GM23338 (cell line): ENCODE measurements around the gene DCAF5. TPM values are rescaled to one million over a fixed set of nuclear protein-coding genes. Genes with fewer than 3 reads are reported as not detected.

Experiments used
- ATAC-seq: fragments of 200-7000 bp; cut with Tn5 transposase; 3 replicates; pipeline ENCODE4 v1.9.1; 2020
- DNase-seq: peaks from one replicate; pipeline ENCODE4 v3.0.0-alpha.2; 2015; ENCODE audit warnings: low spot score
- H2AFZ ChIP-seq: fragments of 200-600 bp; sonication (generic); 2 replicates; pipeline ENCODE4 v1.8.0; 2016; ENCODE audit warnings: antibody characterized with exemption, mild to moderate bottlenecking, moderate library complexity
- H3F3A ChIP-seq: fragments of 200-600 bp; sonication (generic); replicated peaks from 2 replicates; pipeline ENCODE4 v1.8.0; 2017; ENCODE audit warnings: antibody characterized with exemption, mixed run types, low read depth
- H3K27ac ChIP-seq: fragments of 200-600 bp; sonication (generic); 2 replicates; pipeline ENCODE4 v1.6.1; 2016; ENCODE audit warnings: low read depth
- H3K27me3 ChIP-seq: fragments of 200-600 bp; sonication (generic); 2 replicates; pipeline ENCODE4 v1.8.0; 2016; ENCODE audit warnings: mild to moderate bottlenecking, mixed run types, moderate library complexity; ENCODE audit not compliant: insufficient read depth
- H3K36me3 ChIP-seq: fragments of 200-600 bp; sonication (generic); 2 replicates; pipeline ENCODE4 v1.8.0; 2016; ENCODE audit warnings: mild to moderate bottlenecking; ENCODE audit not compliant: insufficient read depth
- H3K4me1 ChIP-seq: fragments of 200-600 bp; sonication (generic); 2 replicates; pipeline ENCODE4 v1.8.0; 2016; ENCODE audit warnings: mild to moderate bottlenecking, moderate library complexity; ENCODE audit not compliant: insufficient read depth
- H3K4me2 ChIP-seq: fragments of 200-600 bp; sonication (generic); 2 replicates; pipeline ENCODE4 v1.7.1; 2017; ENCODE audit warnings: mixed run types
- H3K4me3 ChIP-seq: fragments of 200-600 bp; sonication (generic); 2 replicates; pipeline ENCODE4 v1.6.1; 2016; ENCODE audit warnings: mixed run types
- H3K79me2 ChIP-seq: fragments of 200-600 bp; sonication (generic); replicated peaks from 2 replicates; pipeline ENCODE4 v1.8.0; 2017; ENCODE audit warnings: mild to moderate bottlenecking; ENCODE audit not compliant: insufficient read depth
- H3K9me2 ChIP-seq: fragments of 200-600 bp; sonication (generic); 2 replicates; pipeline ENCODE4 v1.8.0; 2017; ENCODE audit not compliant: insufficient read depth
- H4K20me1 ChIP-seq: fragments of 200-600 bp; sonication (generic); replicated peaks from 2 replicates; pipeline ENCODE4 v1.8.0; 2017; ENCODE audit warnings: mild to moderate bottlenecking; ENCODE audit not compliant: insufficient read depth
- H3K27ac Mint-ChIP-seq: 2 replicates; pipeline ENCODE4 v1.8.0; 2020; ENCODE audit warnings: inconsistent platforms, mild to moderate bottlenecking, moderate library complexity, mixed read lengths
- H3K27me3 Mint-ChIP-seq: 3 replicates; pipeline ENCODE4 v1.8.0; 2022; ENCODE audit warnings: low read depth, mild to moderate bottlenecking, moderate library complexity, mixed read lengths, inconsistent platforms; ENCODE audit not compliant: insufficient read depth, poor library complexity
- H3K36me3 Mint-ChIP-seq: 3 replicates; pipeline ENCODE4 v1.8.0; 2021; ENCODE audit warnings: low read depth, mild to moderate bottlenecking, inconsistent platforms, moderate library complexity, mixed read lengths
- H3K4me1 Mint-ChIP-seq: 3 replicates; pipeline ENCODE4 v1.8.0; 2020; ENCODE audit warnings: mild to moderate bottlenecking, inconsistent platforms, mixed read lengths
- H3K4me3 Mint-ChIP-seq: 3 replicates; pipeline ENCODE4 v1.8.0; 2021; ENCODE audit warnings: moderate library complexity, mild to moderate bottlenecking, inconsistent platforms, mixed read lengths
- H3K9me3 Mint-ChIP-seq: 3 replicates; pipeline ENCODE4 v1.8.0; 2020; ENCODE audit warnings: moderate library complexity, mild to moderate bottlenecking, inconsistent platforms, mixed read lengths
- CREB1 ChIP-seq: fragments of 250-450 bp; sonication (Bioruptor Pico); IDR thresholded peaks from 2 replicates; pipeline ENCODE4 v1.5.0; 2020; ENCODE audit warnings: low read depth, mild to moderate bottlenecking, moderate library complexity
- CTCF ChIP-seq, 2 experiments: fragments of 200-600 bp in 1 of 2; sonication (generic) in 1 of 2; conservative IDR thresholded peaks; 2 replicates each; pipeline versions ENCODE4 v1.5.1 to v1.6.1; 2016 to 2017; ENCODE audit warnings: antibody characterized with exemption in 2 of 2, low read depth in 2 of 2, mild to moderate bottlenecking in 2 of 2, moderate library complexity in 1 of 2
- EZH2 ChIP-seq: fragments of 200-600 bp; sonication (generic); IDR thresholded peaks from one replicate; pipeline ENCODE4 v1.8.0; 2017; ENCODE audit warnings: antibody characterized with exemption, mild to moderate bottlenecking, low read depth; ENCODE audit not compliant: unreplicated experiment
- EZH2phosphoT487 ChIP-seq: fragments of 200-600 bp; sonication (generic); IDR thresholded peaks from one replicate; pipeline ENCODE4 v1.8.1; 2018; ENCODE audit warnings: antibody characterized with exemption; ENCODE audit not compliant: unreplicated experiment
- JUNB ChIP-seq: IDR thresholded peaks from one replicate; pipeline ENCODE4 v1.6.1; 2016; ENCODE audit warnings: antibody characterized with exemption; ENCODE audit not compliant: unreplicated experiment
- NANOG ChIP-seq: IDR thresholded peaks from 2 replicates; pipeline ENCODE4 v1.6.1; 2016; ENCODE audit warnings: antibody characterized with exemption, borderline replicate concordance
- POLR2AphosphoS5 ChIP-seq: IDR thresholded peaks from 2 replicates; pipeline ENCODE4 v1.6.1; 2016; ENCODE audit warnings: antibody characterized with exemption, low read depth
- STAT1 ChIP-seq: IDR thresholded peaks from one replicate; pipeline ENCODE4 v1.6.1; 2016; ENCODE audit warnings: antibody characterized with exemption; ENCODE audit not compliant: unreplicated experiment
- ZNF114 ChIP-seq: fragments of 250-450 bp; sonication (Bioruptor Pico); IDR thresholded peaks from 2 replicates; pipeline ENCODE4 v1.5.0; 2020; ENCODE audit warnings: mild to moderate bottlenecking, moderate library complexity
- ZNF331 ChIP-seq: fragments of 250-450 bp; sonication (Bioruptor Pico); IDR thresholded peaks from 2 replicates; pipeline ENCODE4 v1.5.0; 2020; ENCODE audit warnings: low read depth, mild to moderate bottlenecking, moderate library complexity
- polyA plus RNA-seq: library from polyadenylated mRNA; unstranded; fragments of >200 nt; fragmentation: Nextera tagmentation; extraction: Ambion mirVana; gene quantifications from 2 replicates; pipeline ENCODE4 v1.2.1, GENCODE V29; 2016
- total RNA-seq: library from RNA; depleted of rRNA; stranded (reverse); fragments of >200 nt; shearing (Covaris generic); gene quantifications from 2 replicates; pipeline ENCODE4 v1.2.3, GENCODE V29; 2014
- TF ChIP-seq, protein P1 (sequence below): IDR thresholded peaks from one replicate; pipeline ENCODE4 v1.6.1; 2018; ENCODE audit warnings: antibody characterized with exemption; ENCODE audit not compliant: unreplicated experiment
- TF ChIP-seq, protein P2 (sequence below): IDR thresholded peaks from 2 replicates; pipeline ENCODE4 v1.6.1; 2016; ENCODE audit warnings: antibody characterized with exemption

DCAF5 gene
- total and polyA plus RNA-seq, 2 experiments from 2014 or later, result 14.0 to 15.2 TPM

- no peak for ATAC-seq
- Histone ChIP-seq H3K27me3 (no peaks in the 10 kb centered on the region), H3K4me3 (no peak overlapping the region), H3K4me2 (no peak overlapping the region), H4K20me1 (no peaks in the 10 kb centered on the region), H3K27ac (no peak overlapping the region), H3F3A (no peaks in the 10 kb centered on the region), H3K36me3 (no peaks in the 10 kb centered on the region), H2AFZ (no peak overlapping the region), H3K9me2 (no peaks in the 10 kb centered on the region), H3K4me1 (peaks cover 11% of the 10 kb centered on the region), H3K79me2 (no peaks in the 10 kb centered on the region)
- Mint-ChIP-seq H3K4me1 (peaks cover 11% of the 10 kb centered on the region), H3K27ac (no peak overlapping the region), H3K27me3 (no peaks in the 10 kb centered on the region), H3K9me3 (no peaks in the 10 kb centered on the region), H3K4me3 (no peak overlapping the region), H3K36me3 (no peaks in the 10 kb centered on the region)
- DNase-seq, result no peak
- no peak for TF ChIP-seq CTCF (conservative IDR thresholded peaks at IDR 0.05; ENCODE audit: low read depth in 2 of 2)
- no peak for TF ChIP-seq NANOG
- no peak for TF ChIP-seq EZH2
- no peak for TF ChIP-seq ZNF114 (CRISPR knock-in tag)
- TF ChIP-seq ZNF331 (CRISPR knock-in tag), result no peak
- TF ChIP-seq JUNB, result no peak
Observed at GRCh38 chr14:69091695-69092094, 61.2 kb downstream of the DCAF5 start.

DNA sequence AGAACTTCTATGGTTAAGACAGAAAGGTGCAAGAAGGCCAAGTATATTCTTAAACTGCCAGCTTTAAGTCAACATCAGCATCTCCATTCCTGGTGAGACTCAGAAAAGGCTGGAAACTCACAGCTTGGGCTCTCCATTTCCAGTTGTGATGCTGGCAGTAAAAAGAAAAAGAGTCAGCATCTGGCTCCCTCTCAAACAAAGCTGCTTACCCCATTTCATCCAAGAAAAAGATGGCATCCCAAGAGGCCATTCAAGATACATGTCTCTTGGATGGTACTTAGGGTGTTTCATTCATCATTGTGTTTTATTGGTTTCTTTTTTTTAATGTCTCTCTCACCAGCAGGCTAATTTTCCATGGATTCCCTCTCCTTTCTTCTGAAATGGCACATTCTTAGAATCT, 61.9 kb downstream of the DCAF5 start:
- H3K4me3 Mint-ChIP-seq, result no peak overlapping the region
- no peak overlapping the region for H3K4me2 ChIP-seq
- no peak for TF ChIP-seq POLR2AphosphoS5
- TF ChIP-seq EZH2, result no peak
- TF ChIP-seq STAT1, result no peak
- TF ChIP-seq JUNB, result no peak
- no peak for TF ChIP-seq ZNF331 (CRISPR knock-in tag)
- no peak for TF ChIP-seq CREB1 (CRISPR knock-in tag)
- no peak for TF ChIP-seq ZNF114 (CRISPR knock-in tag)
- TF ChIP-seq, protein P1, sequence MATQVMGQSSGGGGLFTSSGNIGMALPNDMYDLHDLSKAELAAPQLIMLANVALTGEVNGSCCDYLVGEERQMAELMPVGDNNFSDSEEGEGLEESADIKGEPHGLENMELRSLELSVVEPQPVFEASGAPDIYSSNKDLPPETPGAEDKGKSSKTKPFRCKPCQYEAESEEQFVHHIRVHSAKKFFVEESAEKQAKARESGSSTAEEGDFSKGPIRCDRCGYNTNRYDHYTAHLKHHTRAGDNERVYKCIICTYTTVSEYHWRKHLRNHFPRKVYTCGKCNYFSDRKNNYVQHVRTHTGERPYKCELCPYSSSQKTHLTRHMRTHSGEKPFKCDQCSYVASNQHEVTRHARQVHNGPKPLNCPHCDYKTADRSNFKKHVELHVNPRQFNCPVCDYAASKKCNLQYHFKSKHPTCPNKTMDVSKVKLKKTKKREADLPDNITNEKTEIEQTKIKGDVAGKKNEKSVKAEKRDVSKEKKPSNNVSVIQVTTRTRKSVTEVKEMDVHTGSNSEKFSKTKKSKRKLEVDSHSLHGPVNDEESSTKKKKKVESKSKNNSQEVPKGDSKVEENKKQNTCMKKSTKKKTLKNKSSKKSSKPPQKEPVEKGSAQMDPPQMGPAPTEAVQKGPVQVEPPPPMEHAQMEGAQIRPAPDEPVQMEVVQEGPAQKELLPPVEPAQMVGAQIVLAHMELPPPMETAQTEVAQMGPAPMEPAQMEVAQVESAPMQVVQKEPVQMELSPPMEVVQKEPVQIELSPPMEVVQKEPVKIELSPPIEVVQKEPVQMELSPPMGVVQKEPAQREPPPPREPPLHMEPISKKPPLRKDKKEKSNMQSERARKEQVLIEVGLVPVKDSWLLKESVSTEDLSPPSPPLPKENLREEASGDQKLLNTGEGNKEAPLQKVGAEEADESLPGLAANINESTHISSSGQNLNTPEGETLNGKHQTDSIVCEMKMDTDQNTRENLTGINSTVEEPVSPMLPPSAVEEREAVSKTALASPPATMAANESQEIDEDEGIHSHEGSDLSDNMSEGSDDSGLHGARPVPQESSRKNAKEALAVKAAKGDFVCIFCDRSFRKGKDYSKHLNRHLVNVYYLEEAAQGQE, result no peak
- TF ChIP-seq NANOG, result no peak
- TF ChIP-seq EZH2phosphoT487, result no peak
- TF ChIP-seq, protein P2, sequence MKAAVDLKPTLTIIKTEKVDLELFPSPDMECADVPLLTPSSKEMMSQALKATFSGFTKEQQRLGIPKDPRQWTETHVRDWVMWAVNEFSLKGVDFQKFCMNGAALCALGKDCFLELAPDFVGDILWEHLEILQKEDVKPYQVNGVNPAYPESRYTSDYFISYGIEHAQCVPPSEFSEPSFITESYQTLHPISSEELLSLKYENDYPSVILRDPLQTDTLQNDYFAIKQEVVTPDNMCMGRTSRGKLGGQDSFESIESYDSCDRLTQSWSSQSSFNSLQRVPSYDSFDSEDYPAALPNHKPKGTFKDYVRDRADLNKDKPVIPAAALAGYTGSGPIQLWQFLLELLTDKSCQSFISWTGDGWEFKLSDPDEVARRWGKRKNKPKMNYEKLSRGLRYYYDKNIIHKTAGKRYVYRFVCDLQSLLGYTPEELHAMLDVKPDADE, result no peak
- TF ChIP-seq CTCF (conservative IDR thresholded peaks at IDR 0.05; ENCODE audit: low read depth in 2 of 2), result no peak

More for the DNA sequence above, 61.9 kb downstream of the DCAF5 start:
- Mint-ChIP-seq H3K27ac (no peak overlapping the region), H3K9me3 (no peaks in the 10 kb centered on the region), H3K36me3 (no peaks in the 10 kb centered on the region), H3K27me3 (no peaks in the 10 kb centered on the region), H3K4me1 (peaks cover 10% of the 10 kb centered on the region)
- Histone ChIP-seq H4K20me1 (no peaks in the 10 kb centered on the region), H3K4me1 (peaks cover 11% of the 10 kb centered on the region), H2AFZ (no peak overlapping the region), H3K79me2 (no peaks in the 10 kb centered on the region), H3K27me3 (no peaks in the 10 kb centered on the region), H3K27ac (no peak overlapping the region), H3K36me3 (no peaks in the 10 kb centered on the region), H3F3A (no peaks in the 10 kb centered on the region), H3K9me2 (no peaks in the 10 kb centered on the region), H3K4me3 (no peak overlapping the region)
- DNase-seq, result no peak
- ATAC-seq, result no peak
